GM21619 (cell line): Measurements from ENCODE around the gene LDLRAD2.
"Not testable (repeated sequence)": the region's sequence is repeated elsewhere in the genome, so short reads cannot be mapped to it uniquely, and the experiment has no call there.

ENCODE experiments used
- ATAC-seq: cut with Tn5 transposase; IDR thresholded peaks from one replicate; pipeline ENCODE4 v1.9.1; 2021; ENCODE audit not compliant: unreplicated experiment

Gene LDLRAD2

GRCh38 chr1:21783679-21784603 is 28.1 kb upstream of the LDLRAD2 start:
- no peak for ATAC-seq

GRCh38 chr1:21785764-21786163 is 26.3 kb upstream of the LDLRAD2 start:
- not testable (repeated sequence) for ATAC-seq

- ATAC-seq, result no peak
Observed at GRCh38 chr1:21786640-21787039, 25.4 kb upstream of the LDLRAD2 start.

GRCh38 chr1:21793104-21793503 is 19.0 kb upstream of the LDLRAD2 start:
- no peak for ATAC-seq

GRCh38 chr1:21794656-21795055 is 17.4 kb upstream of the LDLRAD2 start:
- no peak for ATAC-seq

- no peak for ATAC-seq
Observed at GRCh38 chr1:21795075-21795474, 17.0 kb upstream of the LDLRAD2 start.

GRCh38 chr1:21799730-21800129 is 12.3 kb upstream of the LDLRAD2 start:
- ATAC-seq, result no peak

- ATAC-seq, result no peak
Observed at GRCh38 chr1:21801100-21801499, 11.0 kb upstream of the LDLRAD2 start.

- ATAC-seq, result no peak
Observed at GRCh38 chr1:21804536-21804935, 7.5 kb upstream of the LDLRAD2 start.

GRCh38 chr1:21813542-21813941 is 1.5 kb downstream of the LDLRAD2 start:
- ATAC-seq, result no peak

GRCh38 chr1:21814241-21814918 is 2.3 kb downstream of the LDLRAD2 start:
- no peak for ATAC-seq

- ATAC-seq, result no peak
Observed at GRCh38 chr1:21814981-21815582, 3.0 kb downstream of the LDLRAD2 start.

GRCh38 chr1:21815724-21816321 is 3.8 kb downstream of the LDLRAD2 start:
- no peak for ATAC-seq

GRCh38 chr1:21816602-21817302 is 4.7 kb downstream of the LDLRAD2 start:
- ATAC-seq, result no peak

- ATAC-seq, result no peak
Observed at GRCh38 chr1:21818656-21819055, 6.6 kb downstream of the LDLRAD2 start.

- ATAC-seq, result no peak
Observed at GRCh38 chr1:21820597-21821232, 8.7 kb downstream of the LDLRAD2 start.

- ATAC-seq, result no peak
Observed at GRCh38 chr1:21821385-21822019, 9.4 kb downstream of the LDLRAD2 start.

GRCh38 chr1:21822349-21822748 is 10.3 kb downstream of the LDLRAD2 start:
- ATAC-seq, result no peak

GRCh38 chr1:21823206-21823979 is 11.3 kb downstream of the LDLRAD2 start:
- no peak for ATAC-seq
